ENCODE results near the gene SNX5. TPM values are rescaled to one million over a fixed set of nuclear protein-coding genes. Genes with fewer than 3 reads are reported as not detected.
A peak's percentile ranks its signal among the peaks of the same experiment; 100 is the strongest.

The SNX5 gene
- total RNA-seq, 4 donors from 2014 or later = 49.9 to 114 (median 64.5) TPM

DNA sequence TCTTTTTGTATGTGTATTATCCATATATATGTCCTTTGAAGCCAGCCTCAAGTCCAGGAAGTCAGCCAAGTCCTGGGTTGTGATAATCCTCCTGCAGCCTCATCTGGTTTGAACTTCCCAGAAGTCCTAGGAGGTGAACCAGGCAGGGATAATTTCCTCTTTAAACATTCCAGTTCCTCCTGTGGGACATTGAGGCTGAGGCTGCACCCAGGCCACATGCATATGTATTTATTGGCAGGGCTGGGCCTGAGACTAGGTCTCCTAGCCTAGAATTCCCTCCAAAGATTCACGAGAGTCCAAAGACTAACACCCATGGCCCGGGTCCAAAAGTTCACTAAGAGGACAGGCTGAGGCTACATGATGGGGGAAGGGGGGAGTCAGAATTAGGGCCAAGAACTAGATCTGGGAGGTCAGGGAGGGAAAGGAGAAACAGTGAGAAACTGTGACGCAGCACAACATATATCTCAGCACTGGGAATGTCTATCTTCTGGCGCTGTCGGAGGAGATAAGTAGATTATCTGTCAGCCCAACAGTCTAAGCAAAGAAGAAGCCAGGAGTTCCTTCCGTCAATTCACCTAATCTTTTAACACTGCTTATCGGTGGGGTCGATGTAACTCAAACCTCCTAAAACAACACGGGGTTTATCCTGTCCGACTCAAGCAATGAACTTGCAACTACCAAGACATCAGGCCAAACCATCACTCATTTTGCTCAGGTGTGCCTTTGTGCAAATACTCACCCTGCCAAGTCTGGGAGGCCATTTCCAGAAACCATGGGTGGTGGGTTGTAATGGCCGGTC lies 43.3 kb downstream of the SNX5 start:
- DNase-seq (ENCODE audit: low spot score in 2 of 2) = no peak
- no peaks in the 10 kb centered on the region for H3K27me3 ChIP-seq
- H3K27ac ChIP-seq = no peak overlapping the region
- TF ChIP-seq POLR2AphosphoS5 (IDR thresholded peaks at IDR 0.05) = no peak
- TF ChIP-seq, protein P1, sequence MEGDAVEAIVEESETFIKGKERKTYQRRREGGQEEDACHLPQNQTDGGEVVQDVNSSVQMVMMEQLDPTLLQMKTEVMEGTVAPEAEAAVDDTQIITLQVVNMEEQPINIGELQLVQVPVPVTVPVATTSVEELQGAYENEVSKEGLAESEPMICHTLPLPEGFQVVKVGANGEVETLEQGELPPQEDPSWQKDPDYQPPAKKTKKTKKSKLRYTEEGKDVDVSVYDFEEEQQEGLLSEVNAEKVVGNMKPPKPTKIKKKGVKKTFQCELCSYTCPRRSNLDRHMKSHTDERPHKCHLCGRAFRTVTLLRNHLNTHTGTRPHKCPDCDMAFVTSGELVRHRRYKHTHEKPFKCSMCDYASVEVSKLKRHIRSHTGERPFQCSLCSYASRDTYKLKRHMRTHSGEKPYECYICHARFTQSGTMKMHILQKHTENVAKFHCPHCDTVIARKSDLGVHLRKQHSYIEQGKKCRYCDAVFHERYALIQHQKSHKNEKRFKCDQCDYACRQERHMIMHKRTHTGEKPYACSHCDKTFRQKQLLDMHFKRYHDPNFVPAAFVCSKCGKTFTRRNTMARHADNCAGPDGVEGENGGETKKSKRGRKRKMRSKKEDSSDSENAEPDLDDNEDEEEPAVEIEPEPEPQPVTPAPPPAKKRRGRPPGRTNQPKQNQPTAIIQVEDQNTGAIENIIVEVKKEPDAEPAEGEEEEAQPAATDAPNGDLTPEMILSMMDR (IDR thresholded peaks at IDR 0.05) = no peak
- TF ChIP-seq EP300 (IDR thresholded peaks at IDR 0.05) = no peak
- TF ChIP-seq POLR2A (IDR thresholded peaks at IDR 0.05) = no peak
- H3K36me3 ChIP-seq = no peaks in the 10 kb centered on the region
- WGBS = 78% methylated on average over 11 of the region's 11 CpGs
- H3K9me3 ChIP-seq = no peaks in the 10 kb centered on the region
- no peaks in the 10 kb centered on the region for H3K4me1 ChIP-seq
- H3K4me3 ChIP-seq = no peak overlapping the region

DNA sequence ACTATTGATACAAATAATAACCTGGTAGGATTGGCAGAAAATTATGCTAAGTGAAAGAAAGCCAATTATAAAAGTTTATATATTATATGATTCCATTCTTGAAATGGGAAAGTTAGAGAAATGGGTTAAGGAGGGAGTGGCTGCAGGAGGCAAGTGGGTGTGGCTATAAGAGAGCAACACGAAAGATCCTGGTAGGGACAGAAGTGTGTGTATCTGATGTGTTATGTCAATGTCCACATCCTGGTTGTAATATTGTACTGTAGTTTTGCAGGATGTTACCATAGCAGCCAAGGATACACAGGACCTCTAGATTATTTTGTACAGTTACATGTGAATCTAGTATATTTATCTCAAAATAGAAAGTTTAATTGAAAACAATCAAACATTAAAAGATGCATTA lies 46.8 kb downstream of the SNX5 start:
- TF ChIP-seq EP300 (IDR thresholded peaks at IDR 0.05) = no peak
- H3K4me1 ChIP-seq = no peaks in the 10 kb centered on the region
- H3K27me3 ChIP-seq = no peaks in the 10 kb centered on the region
- no peaks in the 10 kb centered on the region for H3K36me3 ChIP-seq
- WGBS = 3% methylated on average over 1 of the region's 1 CpG
- no peak overlapping the region for H3K27ac ChIP-seq
- H3K9me3 ChIP-seq = no peaks in the 10 kb centered on the region
- DNase-seq (ENCODE audit: low spot score in 2 of 2) = no peak
- no peak overlapping the region for H3K4me3 ChIP-seq

DNA sequence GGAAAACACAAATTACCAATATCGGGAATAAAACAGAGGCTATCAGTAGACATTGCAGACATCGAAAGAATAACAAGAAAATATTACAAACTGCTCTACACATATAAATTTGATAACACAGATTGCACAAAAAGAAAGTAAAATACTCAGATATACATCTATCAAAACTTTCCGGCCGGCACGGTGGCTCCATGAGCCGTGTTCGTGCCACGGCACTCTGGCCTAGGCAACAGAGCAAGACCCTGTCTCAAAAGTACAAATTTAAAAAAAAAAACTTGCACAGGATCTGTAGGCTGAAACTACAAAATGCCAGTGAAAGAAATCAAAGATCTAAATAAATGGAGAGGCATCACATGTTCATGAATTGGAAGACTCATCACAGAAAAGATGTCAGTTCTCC lies 49.4 kb downstream of the SNX5 start:
- Histone ChIP-seq H3K27ac (no peak overlapping the region), H3K36me3 (no peaks in the 10 kb centered on the region), H3K27me3 (no peaks in the 10 kb centered on the region), H3K4me1 (peaks cover 4% of the 10 kb centered on the region), H3K4me3 (no peak overlapping the region), H3K9me3 (no peaks in the 10 kb centered on the region)
- WGBS = 89% methylated on average over 8 of the region's 8 CpGs
- no peak for DNase-seq (ENCODE audit: low spot score in 2 of 2)
- TF ChIP-seq, protein P1 (IDR thresholded peaks at IDR 0.05) = no peak
- no peak for TF ChIP-seq EP300 (IDR thresholded peaks at IDR 0.05)

DNA sequence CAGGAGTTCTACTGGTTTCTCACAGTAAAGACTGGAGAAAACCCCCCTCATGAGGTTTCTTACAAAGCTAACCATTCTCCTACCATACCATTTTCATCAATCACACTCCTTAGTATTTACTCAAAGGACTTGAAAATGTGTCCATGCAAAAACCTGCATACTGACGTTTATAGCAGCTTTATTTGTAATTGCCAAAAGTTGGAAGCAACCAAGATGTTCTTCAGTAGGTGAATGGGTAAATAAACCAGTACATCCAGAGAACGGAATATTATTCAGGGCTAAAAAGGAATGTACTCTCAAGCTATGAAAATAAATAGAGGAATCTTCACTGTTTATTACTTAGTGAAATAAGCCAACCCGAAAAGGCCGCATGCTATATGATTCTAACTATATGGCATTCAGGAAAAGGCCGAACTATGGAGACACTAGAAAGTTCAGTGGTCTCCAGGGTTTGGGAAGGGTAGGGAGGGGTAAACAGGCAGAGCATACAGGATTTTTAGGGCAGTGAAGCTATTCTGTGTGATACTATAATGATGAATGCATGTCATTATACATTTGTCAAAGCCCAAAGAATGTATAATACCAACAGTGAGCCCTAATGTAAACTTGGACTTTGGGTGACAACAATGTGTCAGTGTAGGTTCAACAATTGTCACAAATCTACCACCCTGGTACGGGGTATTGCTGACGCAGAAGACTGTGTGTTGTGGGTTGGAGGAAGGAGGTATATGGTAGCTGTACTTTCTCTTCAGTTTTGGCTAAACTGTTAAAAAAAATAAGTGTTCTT lies 50.6 kb downstream of the SNX5 start:
- Histone ChIP-seq H3K4me3 (no peak overlapping the region), H3K4me1 (peaks cover 4% of the 10 kb centered on the region), H3K9me3 (no peaks in the 10 kb centered on the region), H3K36me3 (no peaks in the 10 kb centered on the region), H3K27me3 (no peaks in the 10 kb centered on the region), H3K27ac (no peak overlapping the region)
- no peak for DNase-seq (ENCODE audit: low spot score in 2 of 2)
- WGBS = 91% methylated on average over 7 of the region's 7 CpGs
- TF ChIP-seq EP300 (IDR thresholded peaks at IDR 0.05) = no peak
- TF ChIP-seq, protein P1 (IDR thresholded peaks at IDR 0.05) = no peak
- no peak for TF ChIP-seq POLR2AphosphoS5 (IDR thresholded peaks at IDR 0.05)
- TF ChIP-seq POLR2A (IDR thresholded peaks at IDR 0.05) = no peak

DNA sequence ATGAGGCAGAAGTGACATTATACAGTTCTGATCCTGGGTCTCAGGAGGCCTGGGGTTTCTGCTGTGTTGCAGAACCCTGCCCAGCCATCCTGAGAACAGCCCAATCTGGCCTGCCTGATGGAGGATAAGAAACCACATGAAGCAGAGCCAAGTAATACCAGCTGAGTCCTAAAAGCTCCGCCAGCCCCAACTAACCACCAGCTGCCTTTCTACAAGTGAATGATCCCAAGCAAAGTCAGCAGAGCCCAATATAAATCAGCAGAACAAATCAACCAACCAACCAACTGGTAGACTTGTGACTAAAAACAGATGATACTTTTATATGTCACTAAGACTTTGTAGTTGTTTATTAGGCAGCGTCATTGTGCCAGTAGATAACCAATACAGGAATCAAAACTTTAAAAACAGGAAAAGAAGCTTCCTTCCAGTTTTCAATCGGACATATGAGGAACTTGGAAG lies 52.1 kb downstream of the SNX5 start:
- no peak for TF ChIP-seq EP300 (IDR thresholded peaks at IDR 0.05)
- no peak for TF ChIP-seq POLR2AphosphoS5 (IDR thresholded peaks at IDR 0.05)
- TF ChIP-seq, protein P1 (IDR thresholded peaks at IDR 0.05) = no peak
- no peak for TF ChIP-seq POLR2A (IDR thresholded peaks at IDR 0.05)
- peaks cover 6% of the 10 kb centered on the region for H3K4me1 ChIP-seq
- 65% methylated on average over 3 of the region's 3 CpGs for WGBS
- H3K27me3 ChIP-seq = no peaks in the 10 kb centered on the region
- DNase-seq (ENCODE audit: low spot score in 2 of 2) = no peak
- H3K27ac ChIP-seq = peak overlapping the region; percentile 23
- H3K9me3 ChIP-seq = no peaks in the 10 kb centered on the region
- H3K4me3 ChIP-seq = no peak overlapping the region
- H3K36me3 ChIP-seq = no peaks in the 10 kb centered on the region

Measured in suprapubic skin (tissue), 4 donors.